Activated T-cell treated with anti-CD3 and anti-CD28 coated beads, Interleukin-2, amount 50 U/mL, for 72 hours (primary cell): ENCODE results near the gene SNAP29. TPM values are rescaled to one million over a fixed set of nuclear protein-coding genes. Genes with fewer than 3 reads are reported as not detected.

Source experiments
- ATAC-seq, 2 donors: fragments of 150-1000 bp; cut with Tn5 transposase; replicated peaks in 1 of 2; 2 replicates each; pipeline ENCODE4 v1.10.0; 2021; ENCODE audit warnings: moderate library complexity in 2 of 2, mild to moderate bottlenecking in 1 of 2
- DNase-seq, 2 donors: peaks; one replicate each; pipeline ENCODE4 v3.0.0; 2021 to 2022; ENCODE audit warnings: mixed read lengths in 1 of 2
- H3K27ac Mint-ChIP-seq: one replicate; pipeline ENCODE4 v1.8.0; 2022; ENCODE audit warnings: mild to moderate bottlenecking, moderate library complexity, mixed read lengths
- H3K27me3 Mint-ChIP-seq: one replicate; pipeline ENCODE4 v1.8.0; 2022; ENCODE audit warnings: low read depth, mixed read lengths
- H3K36me3 Mint-ChIP-seq, 2 donors: one replicate each; pipeline ENCODE4 v1.8.0; 2022; ENCODE audit warnings: mixed read lengths in 2 of 2, mild to moderate bottlenecking in 1 of 2; ENCODE audit not compliant: insufficient read depth in 2 of 2
- H3K4me1 Mint-ChIP-seq: one replicate; pipeline ENCODE4 v1.8.0; 2022; ENCODE audit warnings: low read depth, mixed read lengths
- H3K4me3 Mint-ChIP-seq, 2 donors: one replicate each; pipeline ENCODE4 v1.8.0; 2022; ENCODE audit warnings: mild to moderate bottlenecking in 2 of 2, mixed read lengths in 2 of 2, moderate library complexity in 2 of 2
- H3K9me3 Mint-ChIP-seq, 2 donors: one replicate each; pipeline ENCODE4 v1.8.0; 2022; ENCODE audit warnings: mixed read lengths in 2 of 2
- total RNA-seq, 2 donors: library from RNA; stranded (reverse); gene quantifications; one replicate each; pipeline ENCODE4 v1.2.3, GENCODE V29; 2022

Gene SNAP29
- total RNA-seq, 2 donors from 2014 or later = 19.8 to 21.0 TPM

DNA sequence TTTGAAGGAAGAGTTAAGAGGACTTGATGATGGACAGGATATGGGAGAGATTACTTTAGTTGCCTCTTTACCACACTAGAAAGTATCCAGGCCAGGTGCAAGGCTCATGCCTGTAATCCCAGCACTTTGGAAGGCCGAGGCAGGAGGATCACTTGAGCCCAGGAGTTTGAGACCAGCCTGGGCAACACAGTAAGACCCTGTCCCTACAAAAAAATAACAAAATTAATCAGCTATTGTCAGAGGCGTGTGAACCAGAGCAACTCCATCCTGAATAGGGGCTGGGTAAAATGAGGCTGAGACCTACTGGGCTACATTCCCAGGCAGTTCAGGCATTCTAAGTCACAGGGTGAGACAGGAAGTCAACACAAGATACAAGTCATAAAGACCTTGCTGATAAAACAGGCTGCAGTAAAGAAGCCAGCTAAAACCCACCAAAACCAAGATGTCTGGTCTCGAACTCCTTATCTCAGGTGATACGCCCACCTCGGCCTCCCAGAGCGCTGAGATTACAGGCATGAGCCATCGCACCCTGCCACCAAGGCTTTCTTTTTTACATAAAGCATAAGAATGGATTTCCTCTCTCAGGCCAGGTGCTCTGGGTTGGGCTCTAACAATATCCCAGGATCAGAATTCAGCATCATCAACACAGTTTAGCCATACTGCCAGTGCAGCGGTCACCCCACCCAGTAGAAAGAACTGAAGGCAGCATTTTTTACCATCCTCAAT is 18.0 kb upstream of the SNAP29 start:
- DNase-seq = peak; percentile 7 to 28
- no peak overlapping the region for H3K4me3 Mint-ChIP-seq
- no peaks in the 10 kb centered on the region for H3K9me3 Mint-ChIP-seq
- H3K27me3 Mint-ChIP-seq = no peaks in the 10 kb centered on the region
- peaks cover 28% of the 10 kb centered on the region for H3K4me1 Mint-ChIP-seq
- peak overlapping the region; percentile 55 for H3K27ac Mint-ChIP-seq
- peak in 1 of 2 donors; percentile 51 for ATAC-seq
- no peaks in the 10 kb centered on the region for H3K36me3 Mint-ChIP-seq

DNA sequence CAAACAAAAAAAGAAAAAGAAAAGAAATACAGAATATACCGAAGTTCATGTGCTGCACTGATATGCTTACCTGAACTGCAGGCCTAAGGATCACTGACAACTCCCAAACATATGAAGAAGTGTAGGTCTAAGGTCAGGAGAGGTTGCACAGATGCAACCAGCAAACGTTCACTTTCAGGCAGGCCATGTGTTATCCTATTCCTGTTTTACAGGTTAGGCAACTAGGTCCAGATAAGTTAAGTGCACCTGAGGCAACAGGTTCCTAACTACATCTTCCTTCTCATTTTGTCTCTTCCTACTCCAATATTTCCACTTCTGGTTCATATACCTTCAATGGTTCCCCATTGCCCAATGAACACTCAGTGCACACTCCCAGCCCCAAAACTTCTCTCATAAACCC is 15.3 kb upstream of the SNAP29 start:
- peaks cover 30% of the 10 kb centered on the region for H3K4me1 Mint-ChIP-seq
- H3K4me3 Mint-ChIP-seq = no peak overlapping the region
- ATAC-seq (no peak), DNase-seq (no peak)
- no peak overlapping the region for H3K27ac Mint-ChIP-seq
- no peaks in the 10 kb centered on the region for H3K9me3 Mint-ChIP-seq
- H3K27me3 Mint-ChIP-seq = no peaks in the 10 kb centered on the region
- H3K36me3 Mint-ChIP-seq = no peaks in the 10 kb centered on the region

DNA sequence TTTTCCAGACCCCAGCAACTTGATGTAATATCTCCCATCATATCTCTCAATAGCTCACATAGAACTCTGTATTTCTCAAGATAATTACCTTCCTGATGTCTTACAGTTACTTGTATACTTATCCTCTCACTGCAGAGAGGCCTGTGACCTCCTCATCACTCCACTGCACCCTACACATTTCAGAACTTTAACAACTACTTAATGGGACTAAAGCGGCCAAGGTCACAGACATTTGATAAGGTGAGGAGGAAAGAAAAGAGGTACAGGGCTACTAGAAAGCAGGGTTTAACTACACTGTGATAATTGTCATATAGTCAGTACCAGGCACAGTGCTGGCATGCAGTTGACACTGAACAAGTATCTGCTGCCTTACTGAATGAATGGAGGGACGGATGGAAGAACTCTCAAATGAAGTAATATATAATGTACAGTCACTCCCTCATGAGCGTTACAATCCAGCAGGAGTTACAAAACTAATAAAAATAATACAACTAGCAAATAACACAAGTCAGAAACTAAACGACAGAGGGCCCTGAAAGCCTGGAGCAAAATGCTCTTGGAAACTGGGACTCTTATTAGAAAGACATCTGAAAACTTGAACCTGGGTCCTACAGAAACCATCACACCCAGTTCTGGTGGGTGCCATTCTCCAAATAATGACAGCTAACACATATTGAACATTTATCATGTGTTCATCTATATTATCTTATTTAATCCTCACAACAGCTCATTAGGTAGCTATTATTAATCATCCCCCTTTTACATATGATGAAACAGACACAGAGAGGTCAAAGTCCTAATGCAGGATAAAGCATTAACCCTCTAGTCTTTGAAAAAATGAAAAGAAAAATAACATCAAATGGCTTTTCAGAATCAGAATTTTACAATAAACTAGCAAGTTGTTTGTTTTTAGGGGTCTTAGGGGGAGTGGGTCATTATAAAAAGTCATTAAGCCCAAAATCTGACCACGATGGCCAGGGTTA is 14.5 kb upstream of the SNAP29 start:
- ATAC-seq (no peak), DNase-seq (no peak)
- Mint-ChIP-seq H3K4me3 (no peak overlapping the region), H3K4me1 (peaks cover 28% of the 10 kb centered on the region), H3K9me3 (no peaks in the 10 kb centered on the region), H3K27me3 (no peaks in the 10 kb centered on the region), H3K36me3 (no peaks in the 10 kb centered on the region), H3K27ac (no peak overlapping the region)

DNA sequence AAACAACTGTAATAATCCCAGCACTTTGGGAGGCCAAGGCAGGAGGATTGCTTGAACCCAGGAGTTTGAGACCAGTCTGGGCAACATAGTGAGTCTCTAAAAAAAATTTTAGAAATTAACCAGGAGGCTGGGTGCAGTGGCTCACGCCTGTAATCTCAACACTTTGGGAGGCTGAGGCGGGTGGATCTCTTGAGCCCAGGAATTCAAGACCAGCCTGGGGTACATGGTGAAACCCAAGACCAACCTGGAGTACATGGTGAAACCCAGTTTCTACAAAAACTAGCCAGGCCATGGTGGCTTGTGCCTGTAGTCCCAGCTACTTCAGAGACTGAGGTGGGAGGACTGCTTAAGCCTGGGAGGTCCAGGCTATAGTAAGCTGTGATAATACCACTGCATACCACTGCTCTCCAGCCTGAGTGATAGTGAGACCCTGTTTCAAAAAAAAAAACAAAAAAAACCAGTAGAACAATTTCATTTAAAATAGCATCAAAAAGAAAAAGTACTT is 11.4 kb upstream of the SNAP29 start:
- no peak for ATAC-seq
- DNase-seq = no peak
- H3K4me3 Mint-ChIP-seq = no peak overlapping the region
- H3K27me3 Mint-ChIP-seq = no peaks in the 10 kb centered on the region
- H3K27ac Mint-ChIP-seq = peak overlapping the region; percentile 65
- peaks cover 11% of the 10 kb centered on the region for H3K4me1 Mint-ChIP-seq
- no peaks in the 10 kb centered on the region for H3K36me3 Mint-ChIP-seq
- no peaks in the 10 kb centered on the region for H3K9me3 Mint-ChIP-seq

DNA sequence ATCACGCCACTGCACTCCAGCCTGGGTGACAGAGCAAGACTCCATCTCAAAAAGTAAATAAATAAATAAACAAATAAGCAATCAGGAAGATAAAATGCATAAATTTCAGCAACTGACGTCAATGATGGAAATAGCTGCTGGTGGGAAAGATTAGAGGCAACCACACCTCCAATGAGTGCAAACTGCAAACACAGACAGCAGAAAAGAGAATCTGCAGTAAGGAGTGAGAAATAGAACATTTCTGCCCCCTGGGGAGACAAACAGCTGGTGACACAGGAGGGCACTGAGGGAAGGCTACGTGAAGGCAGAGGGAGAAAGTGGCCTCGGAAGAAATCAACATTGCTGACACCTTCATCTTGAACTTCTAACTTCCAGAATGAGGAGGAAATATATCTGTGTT is 6.7 kb upstream of the SNAP29 start:
- Mint-ChIP-seq H3K27ac (no peak overlapping the region), H3K9me3 (no peaks in the 10 kb centered on the region), H3K4me1 (peaks cover 36% of the 10 kb centered on the region), H3K4me3 (no peak overlapping the region), H3K27me3 (no peaks in the 10 kb centered on the region), H3K36me3 (no peaks in the 10 kb centered on the region)
- ATAC-seq (no peak), DNase-seq (no peak)

DNA sequence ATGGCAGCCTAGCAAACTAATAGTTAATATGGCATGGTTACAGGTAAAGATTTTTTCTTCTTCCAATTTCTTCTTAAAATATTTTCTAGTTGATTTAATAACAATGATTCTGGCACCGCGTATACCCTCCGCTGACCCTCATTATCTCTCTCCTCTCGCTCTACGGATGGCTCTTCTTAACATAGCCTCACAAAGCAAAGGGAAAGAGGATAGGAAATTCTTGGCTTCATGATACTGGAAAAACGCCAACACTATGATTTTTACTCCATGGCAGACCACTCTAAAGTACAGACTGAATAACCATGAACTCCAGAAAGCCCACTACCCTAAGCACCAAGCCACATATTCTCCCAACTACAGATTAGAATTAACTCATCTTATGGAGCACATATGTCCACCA is 6.3 kb upstream of the SNAP29 start:
- no peaks in the 10 kb centered on the region for H3K9me3 Mint-ChIP-seq
- peaks cover 40% of the 10 kb centered on the region for H3K4me1 Mint-ChIP-seq
- no peak overlapping the region for H3K27ac Mint-ChIP-seq
- DNase-seq (no peak), ATAC-seq (no peak)
- no peaks in the 10 kb centered on the region for H3K36me3 Mint-ChIP-seq
- H3K27me3 Mint-ChIP-seq = no peaks in the 10 kb centered on the region
- no peak overlapping the region for H3K4me3 Mint-ChIP-seq

DNA sequence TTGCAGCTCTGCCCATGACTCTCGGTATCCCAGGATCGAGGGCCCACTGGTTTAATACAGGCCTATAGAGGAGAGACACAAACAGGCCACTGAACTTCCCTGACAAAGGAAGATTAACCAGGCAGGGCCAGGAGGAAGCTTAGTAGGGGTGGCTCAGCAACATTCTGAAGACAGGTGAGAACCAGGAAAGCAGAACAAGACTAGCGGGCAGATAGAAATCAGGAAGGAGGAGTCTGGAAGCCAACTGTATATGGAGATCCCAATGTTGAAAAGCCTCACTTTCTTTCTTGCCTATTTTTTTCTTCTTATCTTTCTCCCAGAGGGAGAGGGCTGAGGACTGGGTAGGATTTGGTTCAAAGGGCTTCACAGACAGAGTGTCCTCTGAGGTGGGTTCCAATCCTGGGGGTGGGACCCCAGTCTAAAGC is 5.6 kb upstream of the SNAP29 start:
- ATAC-seq = no peak

DNA sequence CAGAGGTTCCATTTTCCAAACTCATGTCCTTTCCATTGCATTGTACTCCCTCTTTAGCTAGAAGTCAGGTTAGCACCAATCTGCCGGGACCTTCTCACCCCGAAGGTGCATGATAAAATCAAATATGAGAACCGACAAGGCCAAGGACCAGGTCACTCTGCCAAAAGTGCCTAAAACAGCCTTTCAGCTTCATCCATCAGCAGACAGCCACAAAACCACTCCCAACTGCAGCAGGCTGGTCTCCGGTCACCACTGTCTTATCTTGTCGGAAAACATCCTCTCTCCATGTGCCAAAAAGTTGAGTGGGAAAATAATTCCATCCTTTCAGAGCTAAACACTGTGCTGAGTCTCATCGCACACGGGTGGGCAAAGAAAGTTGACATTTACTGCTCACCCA is 1.6 kb upstream of the SNAP29 start:
- H3K4me1 Mint-ChIP-seq = peaks cover 54% of the 10 kb centered on the region
- ATAC-seq = no peak
- peak overlapping the region; percentile 82 to 90 for H3K4me3 Mint-ChIP-seq
- no peak for DNase-seq
- no peaks in the 10 kb centered on the region for H3K9me3 Mint-ChIP-seq
- H3K36me3 Mint-ChIP-seq = peaks cover 2% of the 10 kb centered on the region in 2 donors
- H3K27me3 Mint-ChIP-seq = no peaks in the 10 kb centered on the region
- H3K27ac Mint-ChIP-seq = no peak overlapping the region

More for the DNA sequence above, 5.6 kb upstream of the SNAP29 start:
- H3K27me3 Mint-ChIP-seq = no peaks in the 10 kb centered on the region
- H3K4me3 Mint-ChIP-seq = no peak overlapping the region
- no peak for DNase-seq
- H3K36me3 Mint-ChIP-seq = no peaks in the 10 kb centered on the region
- H3K27ac Mint-ChIP-seq = no peak overlapping the region
- H3K4me1 Mint-ChIP-seq = peaks cover 41% of the 10 kb centered on the region
- no peaks in the 10 kb centered on the region for H3K9me3 Mint-ChIP-seq

DNA sequence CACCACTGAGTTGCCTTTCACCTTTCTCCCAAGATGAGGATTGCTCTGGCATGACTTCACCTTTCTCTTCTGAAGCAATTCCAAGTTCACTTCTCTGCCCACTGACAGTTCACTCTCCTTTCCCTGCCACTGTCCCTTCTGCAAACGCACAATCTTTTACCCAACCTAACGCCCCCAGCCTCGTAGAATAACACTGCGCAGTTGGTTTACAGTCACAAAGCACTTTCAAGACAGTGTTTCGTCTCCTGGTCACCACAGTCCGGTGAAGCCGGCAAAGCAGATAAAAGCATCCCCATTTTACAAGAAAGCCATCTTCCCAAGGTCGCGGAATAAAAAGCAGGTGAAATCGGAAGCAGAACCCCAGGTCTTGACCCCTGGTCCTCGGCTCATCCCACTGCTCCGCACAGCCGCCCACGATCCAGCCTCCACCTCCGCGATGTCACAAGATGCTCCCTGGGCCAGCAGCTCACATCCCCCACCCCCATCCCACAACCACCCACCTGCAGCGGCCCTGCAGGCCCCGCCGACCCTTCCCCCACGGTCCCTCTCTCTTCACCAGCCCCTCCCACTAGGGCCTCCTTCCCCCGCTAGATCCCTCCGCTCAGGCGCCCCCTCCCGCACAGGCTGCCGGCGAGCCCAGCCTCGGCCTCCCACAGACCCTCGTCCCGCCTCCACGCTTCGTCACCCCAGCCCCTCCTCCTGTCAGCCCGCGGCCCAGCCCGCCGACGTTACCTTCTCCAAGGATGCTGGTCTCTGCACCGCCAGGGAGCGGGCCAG is 781 bp upstream of the SNAP29 start:
- Mint-ChIP-seq H3K27ac (peak overlapping the region; percentile 95), H3K4me1 (peaks cover 57% of the 10 kb centered on the region)

DNA sequence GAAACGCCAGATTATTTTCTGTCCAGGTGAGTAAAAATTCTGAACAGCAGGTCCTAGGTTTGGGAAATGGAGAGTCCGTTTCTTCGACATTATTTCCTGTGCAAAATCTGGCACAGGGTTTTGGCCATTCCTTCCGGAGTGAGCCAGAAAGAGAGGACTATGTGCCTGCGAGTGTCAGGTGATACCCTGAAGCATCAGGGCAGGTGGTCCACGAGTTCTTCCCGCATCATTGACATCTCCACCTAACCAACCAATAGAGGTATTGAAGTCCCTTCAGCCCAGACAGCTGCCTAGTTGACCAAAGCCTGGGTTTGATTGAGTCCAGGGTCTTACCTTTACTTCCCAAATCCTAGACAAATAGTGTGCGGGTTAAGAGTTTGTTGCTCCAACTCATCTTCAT is 808 bp downstream of the SNAP29 start:
- Mint-ChIP-seq H3K36me3 (peaks cover 2% of the 10 kb centered on the region in 2 donors), H3K27me3 (no peaks in the 10 kb centered on the region), H3K4me3 (peak overlapping the region; percentile 82 to 90), H3K27ac (peak overlapping the region; percentile 81), H3K4me1 (peaks cover 63% of the 10 kb centered on the region), H3K9me3 (no peaks in the 10 kb centered on the region)
- DNase-seq (no peak), ATAC-seq (no peak)

More for the DNA sequence above, 781 bp upstream of the SNAP29 start:
- no peaks in the 10 kb centered on the region for H3K27me3 Mint-ChIP-seq
- H3K36me3 Mint-ChIP-seq = peaks cover 2% of the 10 kb centered on the region in 2 donors
- no peaks in the 10 kb centered on the region for H3K9me3 Mint-ChIP-seq
- peak overlapping the region; percentile 82 to 90 for H3K4me3 Mint-ChIP-seq
- peak; percentile 71 to 73 for ATAC-seq
- peak; percentile 85 to 92 for DNase-seq

DNA sequence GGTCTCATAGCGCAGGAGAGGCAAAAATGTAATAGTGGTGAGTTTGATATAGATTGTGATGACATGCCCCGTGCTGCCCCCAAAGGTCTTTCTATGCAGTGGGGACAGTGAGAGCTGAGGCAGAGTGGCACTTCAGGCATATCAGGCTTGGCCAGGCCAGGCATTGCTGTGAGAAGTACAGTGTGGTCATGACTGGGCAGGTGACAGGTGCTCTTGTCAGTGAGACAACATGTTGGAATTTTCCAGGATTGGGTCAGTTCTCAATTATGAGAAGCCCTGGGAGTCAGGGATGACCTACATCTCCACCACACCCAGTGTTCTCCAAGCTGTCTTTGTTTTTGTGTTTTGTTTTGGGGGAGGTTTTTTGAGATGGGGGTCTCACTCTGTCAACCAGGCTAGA is 3.7 kb downstream of the SNAP29 start:
- Mint-ChIP-seq H3K9me3 (no peaks in the 10 kb centered on the region), H3K4me3 (no peak overlapping the region), H3K27ac (no peak overlapping the region), H3K36me3 (peaks cover 2% of the 10 kb centered on the region in 2 donors), H3K27me3 (no peaks in the 10 kb centered on the region), H3K4me1 (peaks cover 54% of the 10 kb centered on the region)
- DNase-seq = no peak
- no peak for ATAC-seq

DNA sequence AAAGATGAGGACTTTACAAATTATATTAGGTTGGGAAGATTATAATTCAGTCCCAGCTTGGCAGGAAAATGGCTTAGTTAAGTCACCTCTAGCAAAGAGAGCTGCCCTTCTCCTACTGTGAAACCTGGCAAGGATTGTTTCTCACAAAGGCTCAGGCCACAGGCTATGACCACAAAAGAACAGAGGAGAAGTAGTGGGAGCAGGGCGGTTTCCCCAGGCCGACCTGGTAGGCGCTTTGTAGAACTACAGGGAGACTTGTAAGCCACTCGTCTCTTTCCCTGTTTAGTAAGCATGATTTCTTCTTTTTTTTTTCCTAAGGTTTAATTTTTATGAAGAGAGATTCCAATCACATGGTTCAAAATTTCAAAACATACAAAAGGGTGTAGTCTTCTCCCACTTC is 4.6 kb downstream of the SNAP29 start:
- Mint-ChIP-seq H3K4me3 (no peak overlapping the region), H3K36me3 (peaks cover 2% of the 10 kb centered on the region in 2 donors), H3K9me3 (no peaks in the 10 kb centered on the region), H3K27me3 (no peaks in the 10 kb centered on the region), H3K4me1 (peaks cover 50% of the 10 kb centered on the region), H3K27ac (no peak overlapping the region)
- no peak for DNase-seq
- ATAC-seq = no peak
